Small intestine (tissue), 7 donors: ENCODE data around the gene CKB. TPM values are rescaled to one million over a fixed set of nuclear protein-coding genes. Genes with fewer than 3 reads are reported as not detected.

Source experiments
- DNase-seq, 2 donors: peaks; one replicate each; pipeline versions ENCODE4 v3.0.0 to v3.0.0-alpha.2; 2013
- FAIRE-seq: peaks from 2 replicates; lab custom pipeline; 2012; peaks lifted over from hg19 to GRCh38; lab: Jason Lieb, UNC
- H3K27ac ChIP-seq, 3 donors: one replicate each; pipeline ENCODE4 v1.5.1; 2013; ENCODE audit warnings: low read length in 2 of 3, mild to moderate bottlenecking in 2 of 3, control low read depth in 1 of 3, inconsistent platforms in 1 of 3, low read depth in 1 of 3, moderate library complexity in 1 of 3
- H3K27me3 ChIP-seq, 3 donors: one replicate each; pipeline ENCODE4 v1.6.1; 2013; ENCODE audit warnings: low read length in 3 of 3, inconsistent platforms in 1 of 3; ENCODE audit not compliant: control insufficient read depth in 3 of 3, insufficient read depth in 3 of 3
- H3K36me3 ChIP-seq, 3 donors: one replicate each; pipeline ENCODE4 v1.6.1; 2013; ENCODE audit warnings: low read length in 3 of 3, inconsistent platforms in 1 of 3, low read depth in 1 of 3, mild to moderate bottlenecking in 1 of 3, moderate library complexity in 1 of 3; ENCODE audit not compliant: control insufficient read depth in 3 of 3, insufficient read depth in 2 of 3
- H3K4me1 ChIP-seq, 3 donors: one replicate each; pipeline ENCODE4 v1.6.1; 2013; ENCODE audit warnings: low read length in 2 of 3, inconsistent platforms in 1 of 3, low read depth in 1 of 3, mild to moderate bottlenecking in 1 of 3, moderate library complexity in 1 of 3; ENCODE audit not compliant: control insufficient read depth in 3 of 3, insufficient read depth in 2 of 3
- H3K4me3 ChIP-seq, 3 donors: one replicate each; pipeline ENCODE4 v1.5.1; 2013; ENCODE audit warnings: low read length in 3 of 3, control low read depth in 1 of 3, inconsistent platforms in 1 of 3, low read depth in 1 of 3, mild to moderate bottlenecking in 1 of 3, moderate library complexity in 1 of 3
- H3K9me3 ChIP-seq, 2 donors: one replicate each; pipeline ENCODE4 v1.6.1; 2013; ENCODE audit warnings: low read depth in 1 of 2, low read length in 1 of 2; ENCODE audit not compliant: control insufficient read depth in 2 of 2, insufficient read depth in 1 of 2
- WGBS, 3 donors: extraction: QIAGEN DNeasy Blood & Tissue Kit; methylation state at CpG; one replicate each; pipeline ENCODE4 v1.1.7; 2013; 5-methylcytosine and 5-hydroxymethylcytosine counted together
- polyA plus RNA-seq, 4 donors: library from polyadenylated mRNA; stranded (reverse) in 3 of 4; unstranded in 1 of 4; fragments of 200-250 nt in 3 of 4; fragments of 120-200 nt in 1 of 4; gene quantifications; one replicate each; pipeline versions ENCODE4 v1.2.1 to v1.2.3, GENCODE V29; 2013
- donor health status: healthy with polysubstance abuse.
- donor health status: control.
- donor health status: control.
- donor health status: Bipolar disorder and iron deficiency.
- donor health status: healthy.

The CKB gene
- polyA plus RNA-seq, 4 donors, result 36.7 to 315 (median 72.7) TPM

DNA sequence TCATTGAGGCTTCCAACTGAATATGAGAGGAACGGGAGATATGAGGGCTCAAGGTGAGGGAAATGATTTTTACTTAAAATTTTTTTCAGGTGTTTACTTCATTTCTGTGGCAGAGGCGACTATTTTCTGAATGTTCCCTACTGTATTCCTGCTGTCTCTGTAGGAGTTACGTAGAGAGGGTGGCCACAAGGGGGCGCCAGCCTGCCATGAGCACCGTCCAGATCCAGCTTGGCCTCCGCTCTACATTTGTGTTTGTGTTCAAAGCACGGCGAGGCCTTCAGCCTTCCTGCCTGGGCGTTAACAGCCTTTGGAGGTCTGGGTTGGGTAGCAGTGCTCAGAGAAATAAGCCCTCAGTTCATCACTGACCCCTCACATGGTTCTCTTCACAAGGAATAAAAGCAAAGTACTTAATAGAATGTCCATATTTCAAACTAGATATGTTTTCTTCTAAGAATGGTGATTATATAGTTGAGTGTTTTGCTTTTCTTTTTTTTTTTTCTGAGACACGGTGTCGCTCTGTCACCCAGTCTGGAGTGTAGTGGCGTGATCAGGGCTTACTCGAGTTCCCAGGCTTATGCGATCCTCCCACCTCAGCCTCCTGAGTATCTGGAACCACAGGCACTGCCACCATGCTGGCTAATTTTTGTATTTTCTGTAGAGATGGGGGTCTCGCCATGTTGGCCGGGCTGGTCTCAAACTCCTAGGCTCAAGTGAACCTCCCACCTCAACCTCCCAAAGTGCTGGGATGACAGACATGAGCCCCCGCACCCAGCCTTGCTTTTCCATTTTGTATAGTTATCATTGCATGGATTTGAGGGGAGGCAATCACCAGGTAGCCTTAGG lies 22.3 kb downstream of the CKB start:
- peaks cover 8 to 66% (median 20%) of the 10 kb centered on the region in 3 donors for H3K36me3 ChIP-seq
- H3K4me1 ChIP-seq, result no peaks in the 10 kb centered on the region
- 45 to 46% (median 45%) methylated on average over 17 of the region's 17 CpGs for WGBS, 3 donors
- no peak overlapping the region for H3K4me3 ChIP-seq
- H3K9me3 ChIP-seq, result no peaks in the 10 kb centered on the region
- FAIRE-seq (no peak), DNase-seq (peak; percentile 74 to 88)
- H3K27ac ChIP-seq, result no peak overlapping the region
- no peaks in the 10 kb centered on the region for H3K27me3 ChIP-seq

- no peak for FAIRE-seq
- no peak for DNase-seq
- no peak overlapping the region for H3K27ac ChIP-seq
- H3K4me3 ChIP-seq, result no peak overlapping the region
- peaks cover 11 to 65% (median 18%) of the 10 kb centered on the region in 3 donors for H3K36me3 ChIP-seq
- H3K27me3 ChIP-seq, result no peaks in the 10 kb centered on the region
- WGBS, 3 donors, result 70 to 78% (median 72%) methylated on average over 10 of the region's 10 CpGs
- H3K9me3 ChIP-seq, result no peaks in the 10 kb centered on the region
- H3K4me1 ChIP-seq, result no peaks in the 10 kb centered on the region
Measured at GRCh38 chr14:103499709-103500108, 22.9 kb downstream of the CKB start.

DNA sequence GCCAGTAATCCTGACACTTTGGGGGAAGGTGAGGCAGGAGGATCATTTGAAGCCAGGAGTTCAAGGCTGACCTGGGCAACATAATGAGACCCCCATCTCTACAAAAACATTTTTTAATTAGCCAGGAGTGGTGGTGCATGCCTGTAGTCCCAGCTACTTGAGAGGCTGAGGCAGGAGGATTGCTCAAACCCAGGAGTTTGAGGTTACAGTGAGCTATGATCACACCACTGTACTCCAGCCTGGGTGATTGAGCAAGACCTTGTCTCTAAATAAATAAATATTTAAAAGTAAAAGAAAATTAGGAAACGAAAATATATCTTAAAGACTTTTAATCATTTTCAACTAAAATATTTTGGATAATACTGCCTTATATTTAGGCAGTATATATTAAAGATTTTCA lies 25.9 kb downstream of the CKB start:
- H3K4me3 ChIP-seq, result no peak overlapping the region
- no peaks in the 10 kb centered on the region for H3K4me1 ChIP-seq
- FAIRE-seq, result no peak
- H3K9me3 ChIP-seq, result no peaks in the 10 kb centered on the region
- WGBS, 3 donors, result 3 to 47% (median 36%) methylated on average over 1 of the region's 1 CpG
- DNase-seq, result no peak
- H3K27ac ChIP-seq, result no peak overlapping the region
- H3K27me3 ChIP-seq, result no peaks in the 10 kb centered on the region
- H3K36me3 ChIP-seq, result peaks cover 8 to 60% (median 16%) of the 10 kb centered on the region in 3 donors

DNA sequence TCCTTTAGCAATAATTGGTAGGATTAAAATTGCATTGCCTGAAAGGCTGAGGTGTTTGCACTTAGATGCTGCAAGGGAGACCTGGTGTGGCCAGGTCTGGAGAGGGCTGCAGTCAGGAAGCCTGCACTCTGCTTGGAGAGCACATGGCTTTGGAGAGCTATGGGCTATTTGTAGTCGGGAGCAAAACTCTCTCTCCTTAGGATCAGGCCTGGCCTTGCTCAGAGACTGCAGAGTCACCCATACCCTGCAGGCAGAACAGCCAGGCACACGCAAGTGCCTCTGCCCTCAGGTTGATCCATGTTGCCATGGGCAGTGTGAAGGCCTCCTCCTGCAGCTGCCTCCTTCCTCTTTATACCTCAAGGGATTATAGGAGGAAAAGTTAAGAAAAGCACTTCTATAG lies 26.8 kb downstream of the CKB start:
- 78 to 85% (median 80%) methylated on average over 2 of the region's 2 CpGs for WGBS, 3 donors
- Histone ChIP-seq H3K27ac (no peak overlapping the region), H3K9me3 (no peaks in the 10 kb centered on the region), H3K27me3 (no peaks in the 10 kb centered on the region), H3K4me1 (no peaks in the 10 kb centered on the region), H3K4me3 (no peak overlapping the region), H3K36me3 (peaks cover 10 to 54% (median 18%) of the 10 kb centered on the region in 3 donors)
- DNase-seq (no peak), FAIRE-seq (no peak)

GRCh38 chr14:103492156-103492925 lies 30.3 kb downstream of the CKB start:
- no peaks in the 10 kb centered on the region for H3K4me1 ChIP-seq
- H3K9me3 ChIP-seq, result no peaks in the 10 kb centered on the region
- FAIRE-seq (no peak), DNase-seq (no peak)
- H3K27ac ChIP-seq, result no peak overlapping the region
- H3K27me3 ChIP-seq, result no peaks in the 10 kb centered on the region
- peaks cover 16 to 60% (median 30%) of the 10 kb centered on the region in 3 donors for H3K36me3 ChIP-seq
- WGBS, 3 donors, result 87 to 93% (median 92%) methylated on average over 6 of the region's 6 CpGs
- no peak overlapping the region for H3K4me3 ChIP-seq

DNA sequence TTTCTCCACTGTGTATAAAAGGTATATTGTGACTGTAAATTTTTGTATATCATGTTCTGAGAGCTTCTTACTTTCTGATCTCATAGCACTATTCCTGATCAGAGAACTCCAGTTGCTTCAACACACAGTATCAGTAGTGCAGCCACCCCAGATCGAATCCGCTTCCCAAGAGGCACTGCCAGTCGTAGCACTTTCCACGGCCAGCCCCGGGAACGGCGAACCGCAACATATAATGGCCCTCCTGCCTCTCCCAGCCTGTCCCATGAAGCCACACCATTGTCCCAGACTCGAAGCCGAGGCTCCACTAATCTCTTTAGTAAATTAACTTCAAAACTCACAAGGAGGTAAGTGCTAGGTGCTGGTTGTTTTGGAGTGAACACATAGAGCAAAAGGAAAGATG lies 30.9 kb downstream of the CKB start:
- no peaks in the 10 kb centered on the region for H3K4me1 ChIP-seq
- no peak overlapping the region for H3K27ac ChIP-seq
- H3K4me3 ChIP-seq, result no peak overlapping the region
- DNase-seq (no peak), FAIRE-seq (no peak)
- peaks cover 16 to 65% (median 30%) of the 10 kb centered on the region in 3 donors for H3K36me3 ChIP-seq
- no peaks in the 10 kb centered on the region for H3K27me3 ChIP-seq
- 93 to 96% (median 95%) methylated on average over 10 of the region's 10 CpGs for WGBS, 3 donors
- no peaks in the 10 kb centered on the region for H3K9me3 ChIP-seq

- no peak for DNase-seq
- WGBS, 3 donors, result 86 to 93% (median 90%) methylated on average over 2 of the region's 2 CpGs
- no peak overlapping the region for H3K27ac ChIP-seq
- no peaks in the 10 kb centered on the region for H3K9me3 ChIP-seq
- no peak overlapping the region for H3K4me3 ChIP-seq
- no peak for FAIRE-seq
- no peaks in the 10 kb centered on the region for H3K27me3 ChIP-seq
- H3K4me1 ChIP-seq, result no peaks in the 10 kb centered on the region
- peaks cover 10 to 58% (median 28%) of the 10 kb centered on the region in 3 donors for H3K36me3 ChIP-seq
Measured at GRCh38 chr14:103489621-103490020, 33.0 kb downstream of the CKB start.

GRCh38 chr14:103488960-103489359 lies 33.7 kb downstream of the CKB start:
- DNase-seq (no peak), FAIRE-seq (no peak)
- peaks cover 0 to 1% (median 0%) of the 10 kb centered on the region in 3 donors for H3K4me1 ChIP-seq
- no peak overlapping the region for H3K4me3 ChIP-seq
- no peak overlapping the region for H3K27ac ChIP-seq
- H3K27me3 ChIP-seq, result no peaks in the 10 kb centered on the region
- H3K36me3 ChIP-seq, result peaks cover 8 to 56% (median 28%) of the 10 kb centered on the region in 3 donors
- H3K9me3 ChIP-seq, result no peaks in the 10 kb centered on the region
- 85 to 92% (median 89%) methylated on average over 2 of the region's 2 CpGs for WGBS, 3 donors
